Peyer's patch (tissue), 4 donors: ENCODE results near the gene TTC39B. TPM values are rescaled to one million over a fixed set of nuclear protein-coding genes. Genes with fewer than 3 reads are reported as not detected.

Experiments used
- DNase-seq, 3 donors: peaks; one replicate each; pipeline ENCODE4 v3.0.0-alpha.2; 2017 to 2019
- H3K27ac ChIP-seq, 4 donors: fragments of 200-600 bp; sonication (generic); one replicate each; pipeline ENCODE4 v1.5.1; 2016 to 2019
- H3K27me3 ChIP-seq, 2 donors: fragments of 200-600 bp; sonication (generic); one replicate each; pipeline ENCODE4 v1.5.1; 2019
- H3K36me3 ChIP-seq, 3 donors: fragments of 200-600 bp; sonication (generic); one replicate each; pipeline ENCODE4 v1.5.1; 2016 to 2019
- H3K4me1 ChIP-seq, 4 donors: fragments of 200-600 bp; sonication (generic); one replicate each; pipeline ENCODE4 v1.5.1; 2016 to 2019
- H3K4me3 ChIP-seq, 4 donors: fragments of 200-600 bp; sonication (generic); 1 replicate in 3 of 4; 2 replicates in 1 of 4; pipeline ENCODE4 v1.5.1; 2016 to 2019; ENCODE audit warnings: mild to moderate bottlenecking in 1 of 4
- H3K9me3 ChIP-seq, 4 donors: fragments of 200-600 bp; sonication (generic); one replicate each; pipeline ENCODE4 v1.5.1; 2016 to 2019; ENCODE audit warnings: mild to moderate bottlenecking in 1 of 4
- CTCF ChIP-seq, 6 experiments: fragments of 450-650 bp in 4 of 6; fragments of 200-600 bp in 2 of 6; sonication (generic) in 1 of 6; IDR thresholded peaks; one replicate each; pipeline ENCODE4 v1.5.1; 2017 to 2019; ENCODE audit warnings: antibody characterized with exemption in 6 of 6, mild to moderate bottlenecking in 3 of 6, moderate library complexity in 1 of 6
- POLR2A ChIP-seq, 2 donors: fragments of 450-650 bp; IDR thresholded peaks; one replicate each; pipeline ENCODE4 v1.5.1; 2017; ENCODE audit warnings: antibody characterized with exemption in 2 of 2, mild to moderate bottlenecking in 2 of 2, moderate library complexity in 2 of 2
- total RNA-seq, 4 donors: library from RNA; depleted of rRNA; stranded (reverse); fragments of >200 nt; gene quantifications; one replicate each; pipeline ENCODE4 v1.1.0, GENCODE V29; 2016

Gene TTC39B
- total RNA-seq, 4 donors from 2014 or later, result 17.3 to 44.1 (median 33.1) TPM

- Histone ChIP-seq H3K9me3 (no peaks in the 10 kb centered on the region), H3K4me3 (peak overlapping the region in 1 of 4 donors; percentile 20), H3K4me1 (peaks cover 0 to 3% (median 0%) of the 10 kb centered on the region in 4 donors), H3K27ac (no peak overlapping the region), H3K27me3 (no peaks in the 10 kb centered on the region), H3K36me3 (no peaks in the 10 kb centered on the region)
- TF ChIP-seq CTCF (IDR thresholded peaks at IDR 0.05) (peak; percentile 25 to 89 (median 82)), POLR2A (IDR thresholded peaks at IDR 0.05) (no peak)
- DNase-seq, result peak in 2 of 3 donors; percentile 51 to 72
These were observed 171.7 kb downstream of the TTC39B start for GRCh38 chr9:15135164-15135792.

- TF ChIP-seq POLR2A (IDR thresholded peaks at IDR 0.05) (no peak), CTCF (IDR thresholded peaks at IDR 0.05) (no peak)
- no peaks in the 10 kb centered on the region for H3K27me3 ChIP-seq
These were observed 173.5 kb downstream of the TTC39B start for GRCh38 chr9:15133488-15133887.

GRCh38 chr9:15132091-15132490 lies 174.9 kb downstream of the TTC39B start:
- TF ChIP-seq POLR2A (IDR thresholded peaks at IDR 0.05) (no peak), CTCF (IDR thresholded peaks at IDR 0.05) (no peak)
- DNase-seq, result no peak
- no peak overlapping the region for H3K4me3 ChIP-seq
- H3K9me3 ChIP-seq, result no peaks in the 10 kb centered on the region
- H3K4me1 ChIP-seq, result peaks cover 0 to 3% (median 0%) of the 10 kb centered on the region in 4 donors
- no peaks in the 10 kb centered on the region for H3K36me3 ChIP-seq
- H3K27ac ChIP-seq, result no peak overlapping the region
- H3K27me3 ChIP-seq, result no peaks in the 10 kb centered on the region

More at GRCh38 chr9:15133488-15133887, 173.5 kb downstream of the TTC39B start:
- H3K36me3 ChIP-seq, result no peaks in the 10 kb centered on the region
- no peak for DNase-seq
- H3K9me3 ChIP-seq, result no peaks in the 10 kb centered on the region
- no peak overlapping the region for H3K27ac ChIP-seq
- peaks cover 0 to 3% (median 0%) of the 10 kb centered on the region in 4 donors for H3K4me1 ChIP-seq
- H3K4me3 ChIP-seq, result no peak overlapping the region

GRCh38 chr9:15131094-15131493 lies 175.9 kb downstream of the TTC39B start:
- no peak for TF ChIP-seq POLR2A (IDR thresholded peaks at IDR 0.05)
- no peak for TF ChIP-seq CTCF (IDR thresholded peaks at IDR 0.05)
- Histone ChIP-seq H3K27me3 (no peaks in the 10 kb centered on the region), H3K36me3 (no peaks in the 10 kb centered on the region), H3K4me3 (no peak overlapping the region), H3K9me3 (no peaks in the 10 kb centered on the region), H3K27ac (no peak overlapping the region), H3K4me1 (peaks cover 0 to 3% (median 0%) of the 10 kb centered on the region in 4 donors)
- no peak for DNase-seq

- no peak overlapping the region for H3K27ac ChIP-seq
- H3K36me3 ChIP-seq, result no peaks in the 10 kb centered on the region
- DNase-seq, result no peak
- no peak overlapping the region for H3K4me3 ChIP-seq
- TF ChIP-seq CTCF (IDR thresholded peaks at IDR 0.05), result no peak
- no peak for TF ChIP-seq POLR2A (IDR thresholded peaks at IDR 0.05)
- no peaks in the 10 kb centered on the region for H3K27me3 ChIP-seq
- H3K4me1 ChIP-seq, result no peaks in the 10 kb centered on the region
- no peaks in the 10 kb centered on the region for H3K9me3 ChIP-seq
These were observed 179.2 kb downstream of the TTC39B start for GRCh38 chr9:15127831-15128230.
